DND-41 (cell line): Measurements from ENCODE around the gene RALGPS1.

Source experiments
- ATAC-seq: fragments of 200-7000 bp; cut with Tn5 transposase; 3 replicates; pipeline ENCODE4 v1.9.1; 2021; ENCODE audit warnings: low read depth; ENCODE audit not compliant: insufficient read depth
- DNase-seq: peaks from one replicate; pipeline ENCODE4 v3.0.0-alpha.2; 2020
- H2AFZ ChIP-seq: 2 replicates; pipeline ENCODE4 v1.6.0; 2012; ENCODE audit warnings: low read depth, low read length
- H3K27ac ChIP-seq: 2 replicates; pipeline ENCODE4 v1.5.1; 2012; ENCODE audit warnings: low read length, inconsistent platforms
- H3K27me3 ChIP-seq: fragments of 200-600 bp; sonication (generic); 2 replicates; pipeline ENCODE4 v1.6.0; 2012; ENCODE audit warnings: low read length, mild to moderate bottlenecking, inconsistent platforms; ENCODE audit not compliant: insufficient read depth, poor library complexity
- H3K36me3 ChIP-seq: 2 replicates; pipeline ENCODE4 v1.5.1; 2012; ENCODE audit warnings: low read length, inconsistent platforms; ENCODE audit not compliant: insufficient read depth
- H3K4me1 ChIP-seq: 2 replicates; pipeline ENCODE4 v1.5.1; 2012; ENCODE audit warnings: mild to moderate bottlenecking, low read length; ENCODE audit not compliant: insufficient read depth
- H3K4me2 ChIP-seq: 2 replicates; pipeline ENCODE4 v1.6.0; 2012; ENCODE audit warnings: mild to moderate bottlenecking, moderate library complexity, low read length, inconsistent platforms; ENCODE audit not compliant: insufficient read depth
- H3K4me3 ChIP-seq, 2 experiments: fragments of 200-600 bp in 1 of 2; shearing (Covaris generic) in 1 of 2; 2 replicates each; pipeline ENCODE4 v1.5.1; 2012 to 2016; ENCODE audit warnings: inconsistent platforms in 2 of 2, low read length in 2 of 2, mild to moderate bottlenecking in 2 of 2, low read depth in 1 of 2, moderate library complexity in 1 of 2
- H3K79me2 ChIP-seq: 2 replicates; pipeline ENCODE4 v1.6.0; 2012; ENCODE audit warnings: low read length, inconsistent platforms; ENCODE audit not compliant: insufficient read depth
- H3K9ac ChIP-seq: 2 replicates; pipeline ENCODE4 v1.6.0; 2012; ENCODE audit warnings: low read depth, mild to moderate bottlenecking, inconsistent platforms, low read length, moderate library complexity
- H3K9me3 ChIP-seq: 2 replicates; pipeline ENCODE4 v1.5.1; 2012; ENCODE audit warnings: low read length, moderate library complexity, mild to moderate bottlenecking, inconsistent platforms; ENCODE audit not compliant: insufficient read depth, severe bottlenecking
- H4K20me1 ChIP-seq: 2 replicates; pipeline ENCODE4 v1.6.0; 2012; ENCODE audit warnings: low read length; ENCODE audit not compliant: insufficient read depth
- EZH2 ChIP-seq: IDR thresholded peaks from 3 replicates; pipeline ENCODE4 v1.6.1; 2012; ENCODE audit warnings: borderline replicate concordance, low read depth, mild to moderate bottlenecking, moderate library complexity, low read length, inconsistent platforms; ENCODE audit not compliant: severe bottlenecking
- TF ChIP-seq, protein P1 (sequence below): IDR thresholded peaks from 2 replicates; pipeline ENCODE4 v1.5.1; 2012; ENCODE audit warnings: borderline replicate concordance, low read length, moderate library complexity, mild to moderate bottlenecking; ENCODE audit not compliant: poor library complexity, severe bottlenecking; ENCODE audit errors: extremely low read depth

RALGPS1 gene

DNA sequence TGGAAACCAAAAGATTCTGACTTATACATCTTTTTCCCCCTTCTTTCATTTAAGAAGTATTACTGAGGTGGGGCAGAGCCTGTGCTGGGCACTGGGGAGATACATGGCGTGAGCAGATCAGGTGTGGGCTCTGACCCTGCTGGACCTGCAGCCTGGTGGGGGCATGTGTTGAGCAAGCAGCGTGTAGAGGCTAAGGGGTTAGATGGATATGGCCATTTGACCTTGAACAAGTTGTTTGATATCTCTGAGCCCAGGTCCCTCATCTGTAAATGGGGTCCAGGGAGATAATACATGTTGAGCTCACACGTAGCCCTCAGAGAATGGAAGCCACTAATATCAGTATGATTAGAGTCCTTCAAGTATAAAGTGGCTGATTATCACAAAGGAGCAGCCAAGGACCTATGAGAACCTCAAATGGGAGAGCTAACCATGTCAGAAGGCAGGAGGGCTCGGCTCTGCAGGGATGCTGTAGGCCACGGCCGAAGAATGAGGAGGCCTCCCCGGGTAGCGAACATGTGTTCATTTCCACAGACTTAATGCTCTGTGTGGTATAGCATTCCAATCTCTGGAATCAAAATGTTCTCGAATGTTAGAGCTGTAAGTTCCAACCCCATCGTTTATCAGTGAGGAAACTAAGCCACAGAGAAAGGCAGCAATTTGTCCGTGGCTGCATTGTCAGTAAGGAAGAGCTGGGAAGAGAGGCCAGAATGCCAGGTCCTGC, 223.2 kb downstream of the RALGPS1 start:
- peaks cover 7% of the 10 kb centered on the region for H4K20me1 ChIP-seq
- peaks cover 17% of the 10 kb centered on the region for H3K27me3 ChIP-seq
- H3K4me3 ChIP-seq, result no peak overlapping the region
- ATAC-seq (no peak), DNase-seq (no peak)
- no peak overlapping the region for H3K4me2 ChIP-seq
- TF ChIP-seq, protein P1, sequence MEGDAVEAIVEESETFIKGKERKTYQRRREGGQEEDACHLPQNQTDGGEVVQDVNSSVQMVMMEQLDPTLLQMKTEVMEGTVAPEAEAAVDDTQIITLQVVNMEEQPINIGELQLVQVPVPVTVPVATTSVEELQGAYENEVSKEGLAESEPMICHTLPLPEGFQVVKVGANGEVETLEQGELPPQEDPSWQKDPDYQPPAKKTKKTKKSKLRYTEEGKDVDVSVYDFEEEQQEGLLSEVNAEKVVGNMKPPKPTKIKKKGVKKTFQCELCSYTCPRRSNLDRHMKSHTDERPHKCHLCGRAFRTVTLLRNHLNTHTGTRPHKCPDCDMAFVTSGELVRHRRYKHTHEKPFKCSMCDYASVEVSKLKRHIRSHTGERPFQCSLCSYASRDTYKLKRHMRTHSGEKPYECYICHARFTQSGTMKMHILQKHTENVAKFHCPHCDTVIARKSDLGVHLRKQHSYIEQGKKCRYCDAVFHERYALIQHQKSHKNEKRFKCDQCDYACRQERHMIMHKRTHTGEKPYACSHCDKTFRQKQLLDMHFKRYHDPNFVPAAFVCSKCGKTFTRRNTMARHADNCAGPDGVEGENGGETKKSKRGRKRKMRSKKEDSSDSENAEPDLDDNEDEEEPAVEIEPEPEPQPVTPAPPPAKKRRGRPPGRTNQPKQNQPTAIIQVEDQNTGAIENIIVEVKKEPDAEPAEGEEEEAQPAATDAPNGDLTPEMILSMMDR, result no peak
- TF ChIP-seq EZH2, result no peak
- H2AFZ ChIP-seq, result no peak overlapping the region
- H3K79me2 ChIP-seq, result no peaks in the 10 kb centered on the region
- no peak overlapping the region for H3K27ac ChIP-seq
- H3K9me3 ChIP-seq, result no peaks in the 10 kb centered on the region
- no peak overlapping the region for H3K9ac ChIP-seq
- H3K36me3 ChIP-seq, result no peaks in the 10 kb centered on the region
- H3K4me1 ChIP-seq, result no peaks in the 10 kb centered on the region

DNA sequence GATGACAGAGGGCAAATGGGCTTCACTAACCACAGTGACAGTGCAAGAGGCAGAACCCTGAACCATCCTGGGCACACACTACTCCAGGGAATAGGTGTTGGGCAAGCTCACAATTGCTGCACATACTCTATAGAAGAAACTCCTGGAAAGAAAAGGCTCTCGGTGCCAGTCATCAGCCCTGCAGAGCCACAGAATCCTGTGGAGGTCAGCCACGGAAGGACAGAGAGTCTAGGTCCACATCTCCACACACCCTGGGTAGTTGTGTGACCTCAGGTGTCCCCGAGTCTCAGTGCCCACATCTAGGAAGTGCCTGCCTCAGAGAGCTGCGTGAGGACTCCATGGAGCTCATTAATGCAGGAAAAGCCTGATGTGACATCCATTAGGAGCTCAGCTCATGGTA, 223.9 kb downstream of the RALGPS1 start:
- Histone ChIP-seq H3K9ac (no peak overlapping the region), H3K27me3 (peaks cover 17% of the 10 kb centered on the region), H3K4me3 (no peak overlapping the region), H3K9me3 (no peaks in the 10 kb centered on the region), H4K20me1 (peaks cover 7% of the 10 kb centered on the region), H3K4me1 (no peaks in the 10 kb centered on the region), H3K4me2 (no peak overlapping the region), H3K79me2 (no peaks in the 10 kb centered on the region), H2AFZ (no peak overlapping the region), H3K27ac (no peak overlapping the region), H3K36me3 (no peaks in the 10 kb centered on the region)
- no peak for TF ChIP-seq EZH2
- TF ChIP-seq, protein P1, result no peak
- DNase-seq, result no peak
- no peak for ATAC-seq

DNA sequence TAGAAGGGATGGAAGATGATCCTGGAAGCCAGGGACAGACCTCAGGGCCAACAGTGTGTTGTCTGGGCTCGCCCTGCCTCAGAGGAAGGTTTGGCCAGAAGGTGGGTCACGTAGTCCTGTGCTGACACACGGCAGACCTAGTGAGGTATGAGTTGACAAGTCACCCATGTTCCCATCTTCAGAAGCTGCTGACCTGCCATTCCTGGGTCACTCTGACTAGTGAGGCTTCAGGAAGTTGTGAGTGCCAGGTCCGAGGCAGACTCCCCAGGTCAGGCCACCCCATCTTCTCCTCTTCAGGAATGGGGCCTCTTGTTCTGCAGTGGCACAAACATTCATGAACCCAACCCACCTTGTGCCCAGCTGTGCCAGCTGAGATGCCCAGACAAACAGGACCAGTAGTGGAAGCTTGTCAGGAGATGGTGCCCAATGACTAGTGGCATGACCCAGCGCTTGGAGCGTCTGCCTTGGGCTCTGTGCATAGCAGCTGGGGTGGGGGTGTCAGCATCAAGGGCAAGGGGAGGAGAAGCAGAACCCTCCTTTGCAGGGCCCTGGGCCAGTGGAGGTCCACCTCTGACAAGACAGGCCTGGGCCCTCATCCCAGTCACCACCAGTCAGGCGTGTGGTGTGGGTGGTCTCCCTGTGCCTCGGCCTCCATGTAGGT, 224.6 kb downstream of the RALGPS1 start:
- no peaks in the 10 kb centered on the region for H3K79me2 ChIP-seq
- no peak for TF ChIP-seq EZH2
- TF ChIP-seq, protein P1, result no peak
- H3K4me1 ChIP-seq, result no peaks in the 10 kb centered on the region
- H3K9me3 ChIP-seq, result no peaks in the 10 kb centered on the region
- no peak overlapping the region for H3K4me3 ChIP-seq
- peaks cover 15% of the 10 kb centered on the region for H3K27me3 ChIP-seq
- no peak overlapping the region for H3K27ac ChIP-seq
- H3K9ac ChIP-seq, result no peak overlapping the region
- H3K4me2 ChIP-seq, result no peak overlapping the region
- H2AFZ ChIP-seq, result no peak overlapping the region
- ATAC-seq (no peak), DNase-seq (no peak)
- H3K36me3 ChIP-seq, result no peaks in the 10 kb centered on the region
- H4K20me1 ChIP-seq, result peaks cover 7% of the 10 kb centered on the region
